GM12891 (cell line): Measurements from ENCODE around the gene AIM2.

Experiments
- POLR2A ChIP-seq: IDR thresholded peaks from 2 replicates; pipeline ENCODE4 v1.6.1; 2011; ENCODE audit warnings: low read depth, low read length, control low read depth
- POLR2AphosphoS5 ChIP-seq: IDR thresholded peaks from 2 replicates; pipeline ENCODE4 v1.6.1; 2011; ENCODE audit warnings: low read depth, low read length, control low read depth
- TAF1 ChIP-seq: IDR thresholded peaks from 2 replicates; pipeline ENCODE4 v1.6.1; 2011; ENCODE audit warnings: low read depth, low read length, control low read depth

DNA sequence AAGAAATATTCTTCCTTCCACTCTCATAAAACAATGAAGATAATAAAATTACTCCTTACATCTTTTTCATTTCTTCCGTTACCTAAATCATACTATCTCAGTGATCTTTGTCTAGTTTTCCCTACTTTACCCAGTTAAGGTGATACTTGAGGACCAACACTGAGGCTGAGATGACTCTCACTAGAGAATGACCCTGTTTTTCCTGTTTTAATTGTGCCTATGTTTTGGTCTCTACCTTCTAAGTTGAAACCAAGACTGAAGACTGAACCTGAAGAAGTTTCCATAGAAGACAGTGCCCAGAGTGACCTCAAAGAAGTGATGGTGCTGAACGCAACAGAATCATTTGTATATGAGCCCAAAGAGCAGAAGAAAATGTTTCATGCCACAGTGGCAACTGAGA lies 25.1 kb downstream of the AIM2 start:
- TF ChIP-seq POLR2A (no peak), TAF1 (no peak), POLR2AphosphoS5 (no peak)
